Activated T-cell treated with anti-CD3 and anti-CD28 coated beads, Interleukin-2, amount 50 U/mL, for 24 hours (primary cell): ENCODE results near the gene MS4A3.

Experiments
- DNase-seq: peaks from one replicate; pipeline ENCODE4 v3.0.0-alpha.2; 2020
- H3K27ac Mint-ChIP-seq: 2 replicates; pipeline ENCODE4 v1.8.0; 2020; ENCODE audit warnings: mild to moderate bottlenecking, mixed read lengths
- H3K27me3 Mint-ChIP-seq: 2 replicates; pipeline ENCODE4 v1.8.0; 2020; ENCODE audit warnings: mixed read lengths
- H3K36me3 Mint-ChIP-seq: 2 replicates; pipeline ENCODE4 v1.8.0; 2020; ENCODE audit warnings: low read depth, mixed read lengths
- H3K4me1 Mint-ChIP-seq: 2 replicates; pipeline ENCODE4 v1.8.0; 2020; ENCODE audit warnings: low read depth, mixed read lengths
- H3K4me3 Mint-ChIP-seq: 2 replicates; pipeline ENCODE4 v1.8.0; 2020; ENCODE audit warnings: mild to moderate bottlenecking, moderate library complexity, mixed read lengths
- H3K9me3 Mint-ChIP-seq: 2 replicates; pipeline ENCODE4 v1.8.0; 2020; ENCODE audit warnings: mixed read lengths

The MS4A3 gene

GRCh38 chr11:60111793-60112192 lies 55.3 kb downstream of the MS4A3 start:
- H3K4me1 Mint-ChIP-seq: no peaks in the 10 kb centered on the region
- no peak overlapping the region for H3K27ac Mint-ChIP-seq
- no peaks in the 10 kb centered on the region for H3K9me3 Mint-ChIP-seq
- no peak for DNase-seq
- H3K4me3 Mint-ChIP-seq: no peak overlapping the region
- H3K36me3 Mint-ChIP-seq: no peaks in the 10 kb centered on the region
- H3K27me3 Mint-ChIP-seq: peaks cover 12% of the 10 kb centered on the region

GRCh38 chr11:60116996-60117790 lies 60.7 kb downstream of the MS4A3 start:
- Mint-ChIP-seq H3K4me1 (no peaks in the 10 kb centered on the region), H3K36me3 (no peaks in the 10 kb centered on the region), H3K4me3 (no peak overlapping the region), H3K27me3 (peaks cover 7% of the 10 kb centered on the region), H3K27ac (no peak overlapping the region), H3K9me3 (no peaks in the 10 kb centered on the region)
- DNase-seq: no peak

GRCh38 chr11:60118338-60118737 lies 61.9 kb downstream of the MS4A3 start:
- Mint-ChIP-seq H3K27ac (no peak overlapping the region), H3K27me3 (peaks cover 5% of the 10 kb centered on the region), H3K4me1 (no peaks in the 10 kb centered on the region), H3K9me3 (no peaks in the 10 kb centered on the region), H3K36me3 (no peaks in the 10 kb centered on the region), H3K4me3 (no peak overlapping the region)
- no peak for DNase-seq

- Mint-ChIP-seq H3K4me1 (no peaks in the 10 kb centered on the region), H3K27me3 (peaks cover 3% of the 10 kb centered on the region), H3K27ac (no peak overlapping the region), H3K36me3 (no peaks in the 10 kb centered on the region), H3K4me3 (no peak overlapping the region), H3K9me3 (no peaks in the 10 kb centered on the region)
- no peak for DNase-seq
These were observed 63.2 kb downstream of the MS4A3 start for GRCh38 chr11:60119710-60120109.
